Ovary (tissue), 9 donors: ENCODE data around the gene LRRTM3. TPM values are rescaled to one million over a fixed set of nuclear protein-coding genes. Genes with fewer than 3 reads are reported as not detected.

Source experiments
- DNase-seq, 5 donors: peaks; one replicate each; pipeline ENCODE4 v3.0.0-alpha.2; 2019 to 2020
- H3K27ac ChIP-seq, 2 donors: fragments of 200-600 bp; one replicate each; pipeline versions ENCODE4 v1.5.1 to v1.8.0; 2019 to 2022
- H3K27me3 ChIP-seq: fragments of 200-600 bp; one replicate; pipeline ENCODE4 v1.8.0; 2022
- H3K36me3 ChIP-seq: fragments of 200-600 bp; sonication (generic); one replicate; pipeline ENCODE4 v1.5.1; 2019
- H3K4me1 ChIP-seq: one replicate; pipeline ENCODE4 v1.8.1; 2013; ENCODE audit warnings: mild to moderate bottlenecking, moderate library complexity; ENCODE audit not compliant: insufficient read depth
- H3K4me3 ChIP-seq: fragments of 200-600 bp; sonication (generic); one replicate; pipeline ENCODE4 v1.5.1; 2017
- H3K9me3 ChIP-seq, 2 donors: fragments of 200-600 bp in 1 of 2; sonication (generic) in 1 of 2; one replicate each; pipeline versions ENCODE4 v1.5.1 to v1.8.1; 2013 to 2019; ENCODE audit warnings: mild to moderate bottlenecking in 1 of 2, moderate library complexity in 1 of 2
- CTCF ChIP-seq, 3 donors: fragments of 450-650 bp in 2 of 3; fragments of 200-600 bp in 1 of 3; IDR thresholded peaks; one replicate each; pipeline versions ENCODE4 v1.5.1 to v1.8.0; 2016 to 2022; ENCODE audit warnings: antibody characterized with exemption in 3 of 3, mild to moderate bottlenecking in 1 of 3
- EP300 ChIP-seq: sonication (generic); formaldehyde crosslinking; IDR thresholded peaks from one replicate; pipeline ENCODE4 v1.6.1; 2017; ENCODE audit warnings: antibody characterized with exemption
- POLR2A ChIP-seq: fragments of 450-650 bp; IDR thresholded peaks from one replicate; pipeline ENCODE4 v1.6.1; 2017; ENCODE audit warnings: antibody characterized with exemption, mild to moderate bottlenecking, moderate library complexity
- WGBS, 3 donors: extraction: QIAGEN DNeasy Blood & Tissue Kit in 1 of 3; methylation state at CpG; one replicate each; pipeline versions ENCODE4 v1.1.5 to v1.1.7; 2013 to 2017; 5-methylcytosine and 5-hydroxymethylcytosine counted together
- intact Hi-C, 4 donors: fragments of 100-400 bp; cut with DNase I; formaldehyde crosslinking; loops; one replicate each; pipeline versions ENCODE4 v1.11.0 to v1.15.1; 2022 to 2023
- polyA plus RNA-seq, 2 donors: library from polyadenylated mRNA; stranded (reverse); fragments of 200-250 nt in 1 of 2; fragments of 350-450 nt in 1 of 2; fragmentation: Illumina TruSeq in 1 of 2; extraction: RNeasy Lipid Tissue Mini Kit (QIAGEN cat#74804) in 1 of 2; gene quantifications; one replicate each; pipeline ENCODE4 v1.2.3, GENCODE V29; 2013 to 2014
- total RNA-seq, 7 donors: library from RNA; depleted of rRNA in 2 of 7; stranded (reverse); fragments of >200 nt in 2 of 7; fragmentation: NEBNext Ultra II Directional in 3 of 7; extraction: Animal tissue kit (Norgen Biotek cat#: 25700) in 3 of 7; gene quantifications; one replicate each; pipeline versions ENCODE4 v1.1.0 to v1.2.4, GENCODE V29; 2016 to 2023
- donor health status: DM: no; HTN: no; CAD: no; lungs with moderate emphysema.
- donor health status: DM: no; HTN: no; CAD: no.
- donor health status: Bipolar disorder and iron deficiency.
- donor health status: DM: yes; HTN: yes; CAD: no.
- donor health status: DM: no; HTN: no; CAD: no.
- donor health status: DM: yes; HTN: yes; CAD: no.

Gene LRRTM3
- total and polyA plus RNA-seq, 9 donors = 0.33 to 5.9 (median 1.4) TPM

DNA sequence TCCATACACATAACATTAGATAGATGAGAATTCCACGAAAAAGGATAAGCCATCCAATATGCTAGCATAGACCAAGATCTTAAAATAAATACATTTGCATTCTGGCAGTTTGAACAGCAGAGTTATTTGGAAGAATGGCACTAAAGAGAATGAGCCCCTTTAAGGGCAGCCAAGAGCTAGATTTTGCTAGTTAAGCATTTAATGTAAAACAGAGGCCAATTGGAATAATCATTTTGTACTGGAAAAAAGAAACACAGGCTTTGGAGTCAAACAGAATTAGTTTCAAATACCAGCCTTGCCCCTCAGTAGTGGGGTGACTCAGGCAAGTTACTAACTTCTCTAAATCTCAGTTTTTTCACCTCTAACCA, 56.2 kb downstream of the LRRTM3 start:
- H3K9me3 ChIP-seq = no peaks in the 10 kb centered on the region
- no peak for DNase-seq
- intact Hi-C loops = no loop called here
- 95 to 100% (median 96%) methylated on average over 1 of the region's 1 CpG for WGBS, 3 donors
- H3K36me3 ChIP-seq = no peaks in the 10 kb centered on the region
- TF ChIP-seq CTCF (IDR thresholded peaks at IDR 0.05) = no peak
- TF ChIP-seq POLR2A = no peak
- no peak for TF ChIP-seq EP300
- H3K4me1 ChIP-seq = peaks cover 2% of the 10 kb centered on the region
- no peak overlapping the region for H3K27ac ChIP-seq
- no peaks in the 10 kb centered on the region for H3K27me3 ChIP-seq
- no peak overlapping the region for H3K4me3 ChIP-seq

- intact Hi-C loops = no loop called here
- WGBS, 3 donors = 56 to 75% (median 61%) methylated on average over 6 of the region's 6 CpGs
- no peak for DNase-seq
- Histone ChIP-seq H3K36me3 (no peaks in the 10 kb centered on the region), H3K4me3 (no peak overlapping the region), H3K27me3 (no peaks in the 10 kb centered on the region), H3K4me1 (peaks cover 2% of the 10 kb centered on the region), H3K27ac (no peak overlapping the region), H3K9me3 (no peaks in the 10 kb centered on the region)
- TF ChIP-seq EP300 = no peak
- no peak for TF ChIP-seq CTCF (IDR thresholded peaks at IDR 0.05)
- no peak for TF ChIP-seq POLR2A
Measured at GRCh38 chr10:66982792-66983474, 57.1 kb downstream of the LRRTM3 start.

DNA sequence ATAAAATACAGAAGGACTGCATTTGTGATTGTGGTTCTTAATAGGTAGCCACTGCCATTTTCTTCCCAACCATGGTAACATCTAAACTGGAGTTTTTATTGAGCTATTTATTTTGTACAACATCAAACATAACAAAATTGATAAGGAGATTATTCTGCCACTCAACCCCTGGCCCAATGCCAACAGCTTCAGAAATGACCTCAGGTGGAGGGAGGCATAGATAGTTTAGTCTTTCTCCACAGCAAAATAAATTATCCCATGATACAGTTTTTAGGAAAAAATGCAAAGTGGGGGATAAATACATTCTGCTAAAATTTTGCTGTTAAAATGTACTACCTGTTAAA, 57.6 kb downstream of the LRRTM3 start:
- H3K4me3 ChIP-seq = no peak overlapping the region
- intact Hi-C loops = no loop called here
- no peaks in the 10 kb centered on the region for H3K27me3 ChIP-seq
- H3K4me1 ChIP-seq = peaks cover 2% of the 10 kb centered on the region
- no peaks in the 10 kb centered on the region for H3K36me3 ChIP-seq
- H3K27ac ChIP-seq = no peak overlapping the region
- DNase-seq = no peak
- TF ChIP-seq EP300 (no peak), POLR2A (no peak), CTCF (IDR thresholded peaks at IDR 0.05) (no peak)
- no peaks in the 10 kb centered on the region for H3K9me3 ChIP-seq

DNA sequence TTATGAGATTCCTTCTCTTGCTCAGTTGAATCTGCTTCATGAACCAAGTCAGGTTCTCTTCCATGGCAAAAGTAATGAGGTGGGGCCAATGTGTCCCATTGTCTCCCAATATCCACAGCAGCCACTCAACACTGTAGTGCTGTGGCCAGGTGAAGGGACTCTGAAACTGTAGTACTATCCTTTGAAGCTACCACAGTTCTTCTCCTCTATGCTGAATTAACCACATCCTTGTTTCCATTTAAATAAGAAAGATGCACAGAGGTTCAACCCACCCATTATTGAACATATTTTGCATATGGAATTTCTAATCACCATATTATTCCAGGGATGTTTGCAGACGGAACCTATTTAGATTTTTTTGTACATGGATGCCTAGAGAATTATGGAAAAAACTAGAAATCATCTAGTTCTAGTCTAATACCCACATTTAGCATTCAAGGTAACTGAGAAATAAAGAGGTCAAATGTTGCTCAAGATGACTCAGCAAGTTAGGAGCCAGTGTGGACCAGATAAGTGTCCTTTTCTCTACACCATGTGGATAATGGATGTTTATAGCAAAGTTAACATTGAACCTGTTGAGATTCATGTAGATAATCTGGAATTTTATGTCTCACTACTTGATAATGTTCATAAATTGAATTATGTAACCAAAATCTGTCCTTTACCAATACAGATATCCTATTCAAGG, 64.5 kb downstream of the LRRTM3 start:
- WGBS, 3 donors = 93 to 98% (median 96%) methylated on average over 1 of the region's 1 CpG
- H3K36me3 ChIP-seq = no peaks in the 10 kb centered on the region
- no peaks in the 10 kb centered on the region for H3K9me3 ChIP-seq
- no peak overlapping the region for H3K27ac ChIP-seq
- intact Hi-C loops = no loop called here
- H3K27me3 ChIP-seq = no peaks in the 10 kb centered on the region
- H3K4me3 ChIP-seq = no peak overlapping the region
- H3K4me1 ChIP-seq = peaks cover 2% of the 10 kb centered on the region
- no peak for TF ChIP-seq EP300
- no peak for TF ChIP-seq POLR2A
- no peak for TF ChIP-seq CTCF (IDR thresholded peaks at IDR 0.05)
- no peak for DNase-seq
